ENCODE results near the gene FBXL3. TPM values are rescaled to one million over a fixed set of nuclear protein-coding genes. Genes with fewer than 3 reads are reported as not detected.

Gene FBXL3
- total and polyA plus RNA-seq, 9 donors, result 38.0 to 94.4 (median 54.9) TPM

- Histone ChIP-seq H3K36me3 (no peaks in the 10 kb centered on the region), H3K27me3 (no peaks in the 10 kb centered on the region), H3K27ac (no peak overlapping the region), H3K4me1 (ENCODE audit: insufficient read depth) (peaks cover 6% of the 10 kb centered on the region), H3K9me3 (no peaks in the 10 kb centered on the region), H3K4me3 (no peak overlapping the region)
- DNase-seq, result no peak
- intact Hi-C loops (cut with DNase I), result no loop called here
- WGBS, 3 donors, result 89 to 93% (median 90%) methylated on average over 7 of the region's 7 CpGs
- TF ChIP-seq POLR2A (IDR thresholded peaks at IDR 0.05), result no peak
- no peak for TF ChIP-seq EP300 (IDR thresholded peaks at IDR 0.05)
- no peak for TF ChIP-seq CTCF (IDR thresholded peaks at IDR 0.05)
Measured at GRCh38 chr13:77040076-77040475, 13.1 kb upstream of the FBXL3 start.

GRCh38 chr13:77038907-77039480 lies 12.0 kb upstream of the FBXL3 start:
- Histone ChIP-seq H3K4me1 (ENCODE audit: insufficient read depth) (peaks cover 6% of the 10 kb centered on the region), H3K4me3 (no peak overlapping the region), H3K36me3 (no peaks in the 10 kb centered on the region), H3K9me3 (no peaks in the 10 kb centered on the region), H3K27me3 (no peaks in the 10 kb centered on the region), H3K27ac (no peak overlapping the region)
- TF ChIP-seq POLR2A (IDR thresholded peaks at IDR 0.05) (no peak), EP300 (IDR thresholded peaks at IDR 0.05) (no peak), CTCF (IDR thresholded peaks at IDR 0.05) (no peak)
- DNase-seq, result no peak
- WGBS, 3 donors, result 56 to 61% (median 58%) methylated on average over 5 of the region's 5 CpGs
- intact Hi-C loops (cut with DNase I), result no loop called here

GRCh38 chr13:77036279-77036678 lies 9.3 kb upstream of the FBXL3 start:
- intact Hi-C loops (cut with DNase I), result no loop called here
- no peak for DNase-seq
- TF ChIP-seq EP300 (IDR thresholded peaks at IDR 0.05) (no peak), CTCF (IDR thresholded peaks at IDR 0.05) (no peak), POLR2A (IDR thresholded peaks at IDR 0.05) (no peak)
- Histone ChIP-seq H3K4me3 (no peak overlapping the region), H3K36me3 (no peaks in the 10 kb centered on the region), H3K9me3 (no peaks in the 10 kb centered on the region), H3K4me1 (ENCODE audit: insufficient read depth) (peaks cover 6% of the 10 kb centered on the region), H3K27me3 (no peaks in the 10 kb centered on the region), H3K27ac (peak overlapping the region in 1 of 2 donors; percentile 52)
- WGBS, 3 donors, result 2 to 30% (median 9%) methylated on average over 1 of the region's 1 CpG

GRCh38 chr13:77034881-77035280 lies 7.9 kb upstream of the FBXL3 start:
- Histone ChIP-seq H3K27ac (no peak overlapping the region), H3K9me3 (no peaks in the 10 kb centered on the region), H3K4me1 (ENCODE audit: insufficient read depth) (peaks cover 6% of the 10 kb centered on the region), H3K27me3 (no peaks in the 10 kb centered on the region), H3K4me3 (no peak overlapping the region), H3K36me3 (no peaks in the 10 kb centered on the region)
- WGBS, 3 donors, result 93 to 96% (median 94%) methylated on average over 5 of the region's 5 CpGs
- TF ChIP-seq POLR2A (IDR thresholded peaks at IDR 0.05), result no peak
- TF ChIP-seq CTCF (IDR thresholded peaks at IDR 0.05), result no peak
- no peak for TF ChIP-seq EP300 (IDR thresholded peaks at IDR 0.05)
- no peak for DNase-seq
- intact Hi-C loops (cut with DNase I), result no loop called here

Measured in ovary (tissue), 9 donors.